ENCODE data around the gene PDSS2.

- TF ChIP-seq CTCF (conservative IDR thresholded peaks at IDR 0.05; ENCODE audit: low read depth, low read length) = no peak
- TF ChIP-seq EZH2 (IDR thresholded peaks at IDR 0.05; ENCODE audit: borderline replicate concordance, low read depth, low read length, poor library complexity, severe bottlenecking) = no peak
These were observed 15.1 kb downstream of the PDSS2 start for GRCh38 chr6:107444277-107444676.
